Measurements from ENCODE around the gene NCOA3. TPM values are rescaled to one million over a fixed set of nuclear protein-coding genes. Genes with fewer than 3 reads are reported as not detected.

The NCOA3 gene
- total RNA-seq, 4 donors from 2014 or later, result 45.1 to 77.8 (median 56.3) TPM

GRCh38 chr20:47699818-47700217 lies 198.1 kb downstream of the NCOA3 start:
- peaks cover 8% of the 10 kb centered on the region for H3K36me3 ChIP-seq
- H3K27me3 ChIP-seq, result no peaks in the 10 kb centered on the region
- H3K4me1 ChIP-seq, result peaks cover 3% of the 10 kb centered on the region
- no peak overlapping the region for H3K27ac ChIP-seq
- TF ChIP-seq CTCF (IDR thresholded peaks at IDR 0.05) (no peak), EP300 (IDR thresholded peaks at IDR 0.05) (no peak), POLR2AphosphoS5 (IDR thresholded peaks at IDR 0.05) (no peak), POLR2A (IDR thresholded peaks at IDR 0.05) (no peak)
- no peak overlapping the region for H3K4me3 ChIP-seq
- no peak for DNase-seq (ENCODE audit: low spot score in 2 of 2)
- no peaks in the 10 kb centered on the region for H3K9me3 ChIP-seq
- WGBS, result 95% methylated on average over 1 of the region's 1 CpG

- Histone ChIP-seq H3K9me3 (no peaks in the 10 kb centered on the region), H3K4me3 (no peak overlapping the region), H3K27ac (no peak overlapping the region), H3K36me3 (peaks cover 8% of the 10 kb centered on the region), H3K4me1 (peaks cover 3% of the 10 kb centered on the region), H3K27me3 (no peaks in the 10 kb centered on the region)
- no peak for DNase-seq (ENCODE audit: low spot score in 2 of 2)
- 84% methylated on average over 7 of the region's 7 CpGs for WGBS
- TF ChIP-seq CTCF (IDR thresholded peaks at IDR 0.05) (no peak), POLR2A (IDR thresholded peaks at IDR 0.05) (no peak), EP300 (IDR thresholded peaks at IDR 0.05) (no peak), POLR2AphosphoS5 (IDR thresholded peaks at IDR 0.05) (no peak)
Measured at GRCh38 chr20:47700327-47700726, 198.6 kb downstream of the NCOA3 start.

- no peak for DNase-seq (ENCODE audit: low spot score in 2 of 2)
- WGBS, result 76% methylated on average over 15 of the region's 15 CpGs
- no peak overlapping the region for H3K27ac ChIP-seq
- TF ChIP-seq POLR2AphosphoS5 (IDR thresholded peaks at IDR 0.05), result no peak
- TF ChIP-seq EP300 (IDR thresholded peaks at IDR 0.05), result no peak
- TF ChIP-seq CTCF (IDR thresholded peaks at IDR 0.05), result no peak
- no peak for TF ChIP-seq POLR2A (IDR thresholded peaks at IDR 0.05)
- no peak overlapping the region for H3K4me3 ChIP-seq
- no peaks in the 10 kb centered on the region for H3K9me3 ChIP-seq
- H3K36me3 ChIP-seq, result peaks cover 8% of the 10 kb centered on the region
- H3K4me1 ChIP-seq, result peaks cover 3% of the 10 kb centered on the region
- H3K27me3 ChIP-seq, result no peaks in the 10 kb centered on the region
Measured at GRCh38 chr20:47701612-47702011, 199.9 kb downstream of the NCOA3 start.

GRCh38 chr20:47703748-47704147 lies 202.1 kb downstream of the NCOA3 start:
- TF ChIP-seq CTCF (IDR thresholded peaks at IDR 0.05) (no peak), POLR2A (IDR thresholded peaks at IDR 0.05) (no peak)
- H3K27ac ChIP-seq, result no peak overlapping the region
- DNase-seq (ENCODE audit: low spot score in 2 of 2), result no peak
- H3K36me3 ChIP-seq, result peaks cover 8% of the 10 kb centered on the region
- peaks cover 3% of the 10 kb centered on the region for H3K4me1 ChIP-seq
- 83% methylated on average over 5 of the region's 5 CpGs for WGBS
- H3K27me3 ChIP-seq, result no peaks in the 10 kb centered on the region
- no peaks in the 10 kb centered on the region for H3K9me3 ChIP-seq
- H3K4me3 ChIP-seq, result no peak overlapping the region

- TF ChIP-seq POLR2A (IDR thresholded peaks at IDR 0.05), result no peak
- TF ChIP-seq POLR2AphosphoS5 (IDR thresholded peaks at IDR 0.05), result no peak
- no peaks in the 10 kb centered on the region for H3K9me3 ChIP-seq
- H3K27me3 ChIP-seq, result no peaks in the 10 kb centered on the region
- H3K4me3 ChIP-seq, result no peak overlapping the region
- no peak for DNase-seq (ENCODE audit: low spot score in 2 of 2)
- H3K36me3 ChIP-seq, result peaks cover 8% of the 10 kb centered on the region
- peaks cover 3% of the 10 kb centered on the region for H3K4me1 ChIP-seq
- WGBS, result 46% methylated on average over 14 of the region's 15 CpGs
- no peak overlapping the region for H3K27ac ChIP-seq
Measured at GRCh38 chr20:47704746-47705496, 203.2 kb downstream of the NCOA3 start.

GRCh38 chr20:47705497-47705856 lies 203.8 kb downstream of the NCOA3 start:
- Histone ChIP-seq H3K27ac (no peak overlapping the region), H3K27me3 (no peaks in the 10 kb centered on the region), H3K4me1 (peaks cover 3% of the 10 kb centered on the region), H3K36me3 (peaks cover 8% of the 10 kb centered on the region), H3K9me3 (no peaks in the 10 kb centered on the region), H3K4me3 (no peak overlapping the region)
- WGBS, result 66% methylated on average over 7 of the region's 7 CpGs
- DNase-seq (ENCODE audit: low spot score in 2 of 2), result no peak
- TF ChIP-seq POLR2A (IDR thresholded peaks at IDR 0.05) (no peak), POLR2AphosphoS5 (IDR thresholded peaks at IDR 0.05) (no peak), CTCF (IDR thresholded peaks at IDR 0.05) (no peak), EP300 (IDR thresholded peaks at IDR 0.05) (no peak)
